HepG2 (cell line): ENCODE data around the gene COX4I2. TPM values are rescaled to one million over a fixed set of nuclear protein-coding genes. Genes with fewer than 3 reads are reported as not detected.

Source experiments
- ATAC-seq: fragments of 200-7000 bp; cut with Tn5 transposase; 3 replicates; pipeline ENCODE4 v1.9.1; 2020; ENCODE audit warnings: mild to moderate bottlenecking, moderate library complexity
- BruUV-seq: library from RNA; stranded (reverse); fragments of 400-500 nt; replicated peaks from 2 replicates; lab custom pipeline; 2021; lab: Mats Ljungman, UMichigan
- CTCF ChIA-PET: fragments of 300-600 bp; formaldehyde crosslinking; extraction: SDS; loops from one replicate; lab custom pipeline; 2021; ENCODE audit warnings: low total read pairs, inconsistent platforms, low intra/inter-chr PET ratio; lab: Yijun Ruan, JAX
- POLR2A ChIA-PET: fragments of 350-600 bp; sonication (Branson Sonifier 250); formaldehyde crosslinking; loops from one replicate; lab custom pipeline; 2020; ENCODE audit warnings: antibody characterized with exemption, inconsistent platforms; lab: Yijun Ruan, JAX
- DNase-seq: peaks from one replicate; pipeline ENCODE4 v3.0.0-alpha.2; 2015; ENCODE audit warnings: low spot score
- FAIRE-seq: peaks from 3 replicates; lab custom pipeline; 2011; peaks lifted over from hg19 to GRCh38; lab: Jason Lieb, UNC
- H2AFZ ChIP-seq: one replicate; pipeline ENCODE4 v1.6.1; 2011; ENCODE audit warnings: low read length, inconsistent platforms
- H3K27ac ChIP-seq: fragments of 300-600 bp; 3 replicates; pipeline ENCODE4 v1.8.0; 2011; ENCODE audit warnings: mixed run types, mild to moderate bottlenecking, mixed read lengths, low read length, inconsistent platforms; ENCODE audit not compliant: insufficient read depth; ENCODE audit errors: extremely low read length
- H3K27me3 ChIP-seq, 2 experiments: fragments of 200-600 bp in 1 of 2; 2 replicates in 1 of 2; 3 replicates in 1 of 2; pipeline versions ENCODE4 v1.6.0 to v1.8.0; 2011; ENCODE audit warnings: low read length in 2 of 2, mild to moderate bottlenecking in 2 of 2, moderate library complexity in 2 of 2, inconsistent platforms in 1 of 2; ENCODE audit not compliant: insufficient read depth in 2 of 2, control insufficient read depth in 1 of 2
- H3K36me3 ChIP-seq, 2 experiments: fragments of 200-600 bp in 1 of 2; replicated peaks in 1 of 2; 2 replicates in 1 of 2; 3 replicates in 1 of 2; pipeline versions ENCODE4 v1.5.1 to v1.8.0; 2011; ENCODE audit warnings: low read length in 2 of 2, inconsistent platforms in 1 of 2; ENCODE audit not compliant: insufficient read depth in 2 of 2, control insufficient read depth in 1 of 2
- H3K4me1 ChIP-seq: 2 replicates; pipeline ENCODE4 v1.5.1; 2012; ENCODE audit warnings: low read length, inconsistent platforms; ENCODE audit not compliant: insufficient read depth
- H3K4me2 ChIP-seq: 2 replicates; pipeline ENCODE4 v1.6.0; 2011; ENCODE audit warnings: low read depth, low read length, inconsistent platforms
- H3K4me3 ChIP-seq, 3 experiments: fragments of 200-600 bp in 1 of 3; sonication (generic), shearing (Covaris generic) in 1 of 3; replicated peaks in 1 of 3; 2 replicates each; pipeline ENCODE4 v1.5.1; 2011 to 2016; ENCODE audit warnings: low read length in 3 of 3, inconsistent platforms in 2 of 3, low read depth in 2 of 3, mild to moderate bottlenecking in 2 of 3, control low read depth in 1 of 3, mixed read lengths in 1 of 3; ENCODE audit not compliant: insufficient read depth in 1 of 3
- H3K79me2 ChIP-seq: one replicate; pipeline ENCODE4 v1.6.1; 2011; ENCODE audit warnings: low read length, inconsistent platforms; ENCODE audit not compliant: insufficient read depth
- H3K9ac ChIP-seq: 2 replicates; pipeline ENCODE4 v1.6.0; 2011; ENCODE audit warnings: mild to moderate bottlenecking, low read depth, low read length, inconsistent platforms; ENCODE audit not compliant: insufficient read depth
- H3K9me3 ChIP-seq: 2 replicates; pipeline ENCODE4 v1.5.1; 2012; ENCODE audit warnings: mild to moderate bottlenecking, low read length
- H4K20me1 ChIP-seq: 2 replicates; pipeline ENCODE4 v1.6.0; 2011; ENCODE audit warnings: inconsistent platforms, mild to moderate bottlenecking, low read length, moderate library complexity; ENCODE audit not compliant: insufficient read depth
- ERF ChIP-seq: IDR thresholded peaks from 2 replicates; pipeline ENCODE4 v1.6.1; 2018; ENCODE audit warnings: missing biosample characterization, missing genetic modification reagents
- MBNL3 ChIP-seq: fragments of 250-450 bp; sonication (Bioruptor Pico); conservative IDR thresholded peaks from 2 replicates; pipeline ENCODE4 v1.8.0; 2022; ENCODE audit warnings: mild to moderate bottlenecking, inconsistent platforms
- MEIS1 ChIP-seq: sonication (generic); formaldehyde crosslinking; IDR thresholded peaks from 2 replicates; pipeline ENCODE4 v1.9.0; 2021; ENCODE audit warnings: mild to moderate bottlenecking, missing genetic modification reagents, moderate library complexity, borderline replicate concordance
- MXI1 ChIP-seq: IDR thresholded peaks from 3 replicates; pipeline ENCODE4 v1.6.1; 2012; ENCODE audit warnings: low read depth, low read length, inconsistent platforms, borderline replicate concordance
- POLR2AphosphoS2 ChIP-seq: IDR thresholded peaks from 2 replicates; pipeline ENCODE4 v1.6.1; 2011; ENCODE audit warnings: low read depth, low read length, improper control_type of control experiment
- RARA ChIP-seq: IDR thresholded peaks from 2 replicates; pipeline ENCODE4 v1.6.1; 2016; ENCODE audit warnings: missing genetic modification reagents, missing compliant biosample characterization
- RBM22 ChIP-seq: fragments of 200-400 bp; formaldehyde crosslinking; optimal IDR thresholded peaks from 2 replicates; pipeline ENCODE3; 2017; ENCODE audit warnings: mild to moderate bottlenecking, low read length, moderate library complexity
- ZBTB42 ChIP-seq: sonication (generic); formaldehyde crosslinking; IDR thresholded peaks from 2 replicates; pipeline ENCODE4 v1.5.0; 2020; ENCODE audit warnings: mild to moderate bottlenecking, missing genetic modification reagents
- ZNF33B ChIP-seq: sonication (generic); formaldehyde crosslinking; IDR thresholded peaks from 2 replicates; pipeline ENCODE4 v1.5.1; 2020; ENCODE audit warnings: mild to moderate bottlenecking, missing genetic modification reagents
- ZNF343 ChIP-seq: sonication (generic); formaldehyde crosslinking; IDR thresholded peaks from 2 replicates; pipeline ENCODE4 v1.4.0; 2020; ENCODE audit warnings: mild to moderate bottlenecking, missing genetic modification reagents
- ZNF383 ChIP-seq: sonication (generic); formaldehyde crosslinking; IDR thresholded peaks from 2 replicates; pipeline ENCODE4 v1.4.0; 2020; ENCODE audit warnings: missing genetic modification reagents, mild to moderate bottlenecking, borderline replicate concordance
- ZNF510 ChIP-seq: sonication (generic); formaldehyde crosslinking; IDR thresholded peaks from 2 replicates; pipeline ENCODE4 v1.4.0; 2020; ENCODE audit warnings: low read depth, mild to moderate bottlenecking, missing genetic modification reagents
- ZNF552 ChIP-seq: sonication (generic); formaldehyde crosslinking; IDR thresholded peaks from 2 replicates; pipeline ENCODE4 v1.9.0; 2022; ENCODE audit warnings: missing genetic modification reagents, mild to moderate bottlenecking, borderline replicate concordance
- ZNF569 ChIP-seq: sonication (generic); formaldehyde crosslinking; IDR thresholded peaks from 2 replicates; pipeline ENCODE4 v1.5.0; 2020; ENCODE audit warnings: mild to moderate bottlenecking, missing genetic modification reagents, moderate library complexity, borderline replicate concordance
- ZNF724P ChIP-seq: sonication (generic); formaldehyde crosslinking; IDR thresholded peaks from 2 replicates; pipeline ENCODE4 v1.8.0; 2022; ENCODE audit warnings: missing genetic modification reagents, borderline replicate concordance
- ZNF761 ChIP-seq: sonication (generic); formaldehyde crosslinking; conservative IDR thresholded peaks from 2 replicates; pipeline ENCODE4 v1.4.0; 2020; ENCODE audit warnings: mild to moderate bottlenecking, missing genetic modification reagents
- WGBS: methylation state at CpG from one replicate; pipeline ENCODE4 v1.1.6; 2017; ENCODE audit warnings: low lambda C conversion rate; 5-methylcytosine and 5-hydroxymethylcytosine counted together
- in situ Hi-C: cut with HindIII; loops from 2 replicates; pipeline ENCODE4 v1.10.0; 2017; ENCODE audit warnings: low pct_unique_long_range_greater_than_20kb; ENCODE audit not compliant: extremely low pct_ligation_motif_present
- intact Hi-C: fragments of 100-400 bp; cut with micrococcal nuclease; formaldehyde crosslinking; loops from one replicate; pipeline ENCODE4 v1.10.0; 2022; ENCODE audit not compliant: unreplicated experiment
- polyA plus RNA-seq, 8 experiments: library from polyadenylated mRNA; depleted of rRNA in 3 of 8; stranded (reverse) in 7 of 8; unstranded in 1 of 8; fragments of >200 nt; fragmentation: Illumina TruSeq in 4 of 8; extraction: Trizol in 4 of 8; gene quantifications; 2 replicates each; pipeline versions ENCODE4 v1.2.1 to v1.2.3, GENCODE V29; 2011 to 2016; ENCODE audit warnings: low read depth in 4 of 8, missing spikeins in 1 of 8, mixed read lengths in 1 of 8; ENCODE audit not compliant: insufficient read depth in 1 of 8
- total RNA-seq, 5 experiments: library from RNA; depleted of rRNA; stranded (reverse); fragments of >200 nt; fragmentation: Illumina TruSeq; extraction: Trizol; gene quantifications; 2 replicates each; pipeline ENCODE4 v1.2.3, GENCODE V29; 2016; ENCODE audit warnings: low read depth in 1 of 5
- TF ChIP-seq, protein P1 (sequence below): sonication (generic); formaldehyde crosslinking; IDR thresholded peaks from 2 replicates; pipeline ENCODE4 v1.8.0; 2022; ENCODE audit warnings: missing genetic modification reagents, mild to moderate bottlenecking, borderline replicate concordance
- TF ChIP-seq, protein P2 (sequence below): sonication (generic); formaldehyde crosslinking; IDR thresholded peaks from 2 replicates; pipeline ENCODE4 v1.4.0; 2020; ENCODE audit warnings: missing genetic modification reagents
- TF ChIP-seq, protein P3 (sequence below): IDR thresholded peaks from 2 replicates; pipeline ENCODE4 v1.6.1; 2018; ENCODE audit warnings: missing genetic modification reagents, mild to moderate bottlenecking, missing compliant biosample characterization

Gene COX4I2
- total and polyA plus RNA-seq, 2 of the 13 experiments (the other 11 are each of a cell fraction or from before 2014, with no cell fraction given), result 1.1 TPM; not detected in 1

DNA sequence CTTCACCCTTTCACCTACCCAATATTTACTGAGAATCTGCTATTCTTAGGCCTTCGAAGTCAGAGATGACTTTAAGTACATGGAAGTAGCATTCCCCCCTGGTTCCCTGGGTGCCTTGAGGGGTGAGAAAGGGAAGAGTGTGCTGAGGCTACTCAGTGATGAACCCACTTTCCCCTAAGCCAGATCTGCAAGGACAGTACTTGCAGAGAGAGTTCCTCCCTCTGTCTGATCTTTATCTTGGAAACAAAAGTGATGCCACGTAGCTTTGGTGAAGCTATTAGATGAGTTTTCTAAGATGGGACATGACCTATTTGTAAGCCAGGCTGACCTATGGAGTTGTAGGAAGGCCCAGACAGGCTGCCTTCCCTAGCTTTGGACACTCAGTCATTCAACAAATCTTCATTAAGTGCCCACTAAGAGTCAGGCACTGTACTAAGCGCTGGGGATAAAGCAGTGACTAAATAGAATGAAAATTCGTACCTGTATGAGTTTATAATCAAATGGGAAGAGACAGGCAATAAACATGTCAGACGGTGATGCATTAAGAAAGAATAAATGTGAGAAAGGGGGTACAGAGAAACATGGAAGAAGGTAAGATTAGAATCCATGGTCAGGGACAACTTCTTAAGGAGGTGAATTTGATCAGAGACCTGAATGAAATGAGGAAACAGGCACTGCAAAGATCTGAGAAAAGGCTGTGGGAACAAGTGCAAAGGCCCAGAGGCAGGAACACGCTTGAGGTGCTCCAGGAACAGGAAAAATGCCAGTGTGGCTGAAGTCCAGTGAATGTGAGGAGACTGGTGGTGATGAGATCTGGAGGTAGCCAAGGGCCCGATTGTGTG lies 42.8 kb downstream of the COX4I2 start:
- intact Hi-C loops (no loop called here), in situ Hi-C loops (no loop called here)
- H3K4me1 ChIP-seq, result peaks cover 96% of the 10 kb centered on the region
- DNase-seq (no peak), FAIRE-seq (no peak), ATAC-seq (no peak)
- H3K4me3 ChIP-seq, result no peak overlapping the region
- H2AFZ ChIP-seq, result no peak overlapping the region
- peak overlapping the region; percentile 5; the same call in 1 of the 2 replicates for H3K4me2 ChIP-seq
- H3K79me2 ChIP-seq, result peaks cover 90% of the 10 kb centered on the region
- H4K20me1 ChIP-seq, result peaks cover 49% of the 10 kb centered on the region
- no TSS peak for BruUV-seq
- H3K36me3 ChIP-seq, result peaks cover 60 to 85% of the 10 kb centered on the region in 2 experiments
- peak overlapping the region; percentile 55 for H3K27ac ChIP-seq
- POLR2A ChIA-PET, result interaction anchor here (1.0 to 20.7 kb wide), 8 partner anchors 8 to 58 kb away, joined by 3 to 643 read pairs (median 18); partner anchors contain the start of genes BCL2L1 and TPX2
- no peaks in the 10 kb centered on the region for H3K9me3 ChIP-seq
- WGBS, result 84% methylated on average over 7 of the region's 7 CpGs
- no peaks in the 10 kb centered on the region for H3K27me3 ChIP-seq
- peak overlapping the region; percentile 1; the same call in 1 of the 2 replicates for H3K9ac ChIP-seq
- CTCF ChIA-PET, result interaction anchor here (4.1 kb wide), 1 partner anchor 43 kb away, joined by 13 read pairs; the partner anchor contains the start of gene BCL2L1
- TF ChIP-seq ZNF552 (CRISPR knock-in tag), result no peak
- TF ChIP-seq MEIS1 (CRISPR knock-in tag), result 0 out of 2 replicates have a peak, but pooled peaks have one; percentile 43
- TF ChIP-seq, protein P1, sequence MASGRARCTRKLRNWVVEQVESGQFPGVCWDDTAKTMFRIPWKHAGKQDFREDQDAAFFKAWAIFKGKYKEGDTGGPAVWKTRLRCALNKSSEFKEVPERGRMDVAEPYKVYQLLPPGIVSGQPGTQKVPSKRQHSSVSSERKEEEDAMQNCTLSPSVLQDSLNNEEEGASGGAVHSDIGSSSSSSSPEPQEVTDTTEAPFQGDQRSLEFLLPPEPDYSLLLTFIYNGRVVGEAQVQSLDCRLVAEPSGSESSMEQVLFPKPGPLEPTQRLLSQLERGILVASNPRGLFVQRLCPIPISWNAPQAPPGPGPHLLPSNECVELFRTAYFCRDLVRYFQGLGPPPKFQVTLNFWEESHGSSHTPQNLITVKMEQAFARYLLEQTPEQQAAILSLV (CRISPR knock-in tag), result no peak
- no peak for TF ChIP-seq ZNF569 (CRISPR knock-in tag)
- peak; percentile 67; the same call in 1 of the 2 replicates for TF ChIP-seq ZNF761 (CRISPR knock-in tag)
- TF ChIP-seq RARA (CRISPR knock-in tag), result peak; percentile 2
- no peak for TF ChIP-seq MBNL3
- TF ChIP-seq ZBTB42 (CRISPR knock-in tag), result no peak
- TF ChIP-seq ERF, result 0 out of 2 replicates have a peak, but pooled peaks have one; percentile 13
- 0 out of 2 replicates have a peak, but pooled peaks have one; percentile 81 for TF ChIP-seq ZNF383 (CRISPR knock-in tag)
- 0 out of 3 replicates have a peak, but pooled peaks have one; percentile 14 for TF ChIP-seq MXI1
- 0 out of 2 replicates have a peak, but pooled peaks have one; percentile 36 for TF ChIP-seq ZNF510
- 0 out of 2 replicates have a peak, but pooled peaks have one; percentile 5 for TF ChIP-seq POLR2AphosphoS2
- TF ChIP-seq ZNF33B (CRISPR knock-in tag), result no peak
- TF ChIP-seq, protein P2, sequence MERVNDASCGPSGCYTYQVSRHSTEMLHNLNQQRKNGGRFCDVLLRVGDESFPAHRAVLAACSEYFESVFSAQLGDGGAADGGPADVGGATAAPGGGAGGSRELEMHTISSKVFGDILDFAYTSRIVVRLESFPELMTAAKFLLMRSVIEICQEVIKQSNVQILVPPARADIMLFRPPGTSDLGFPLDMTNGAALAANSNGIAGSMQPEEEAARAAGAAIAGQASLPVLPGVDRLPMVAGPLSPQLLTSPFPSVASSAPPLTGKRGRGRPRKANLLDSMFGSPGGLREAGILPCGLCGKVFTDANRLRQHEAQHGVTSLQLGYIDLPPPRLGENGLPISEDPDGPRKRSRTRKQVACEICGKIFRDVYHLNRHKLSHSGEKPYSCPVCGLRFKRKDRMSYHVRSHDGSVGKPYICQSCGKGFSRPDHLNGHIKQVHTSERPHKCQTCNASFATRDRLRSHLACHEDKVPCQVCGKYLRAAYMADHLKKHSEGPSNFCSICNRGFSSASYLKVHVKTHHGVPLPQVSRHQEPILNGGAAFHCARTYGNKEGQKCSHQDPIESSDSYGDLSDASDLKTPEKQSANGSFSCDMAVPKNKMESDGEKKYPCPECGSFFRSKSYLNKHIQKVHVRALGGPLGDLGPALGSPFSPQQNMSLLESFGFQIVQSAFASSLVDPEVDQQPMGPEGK (CRISPR knock-in tag), result 0 out of 2 replicates have a peak, but pooled peaks have one; percentile 12
- TF ChIP-seq ZNF343 (CRISPR knock-in tag), result no peak; the same call in 1 of the 2 replicates
- TF ChIP-seq ZNF724P (CRISPR knock-in tag), result no peak
- peak; percentile 87 for TF ChIP-seq RBM22
- TF ChIP-seq, protein P3, sequence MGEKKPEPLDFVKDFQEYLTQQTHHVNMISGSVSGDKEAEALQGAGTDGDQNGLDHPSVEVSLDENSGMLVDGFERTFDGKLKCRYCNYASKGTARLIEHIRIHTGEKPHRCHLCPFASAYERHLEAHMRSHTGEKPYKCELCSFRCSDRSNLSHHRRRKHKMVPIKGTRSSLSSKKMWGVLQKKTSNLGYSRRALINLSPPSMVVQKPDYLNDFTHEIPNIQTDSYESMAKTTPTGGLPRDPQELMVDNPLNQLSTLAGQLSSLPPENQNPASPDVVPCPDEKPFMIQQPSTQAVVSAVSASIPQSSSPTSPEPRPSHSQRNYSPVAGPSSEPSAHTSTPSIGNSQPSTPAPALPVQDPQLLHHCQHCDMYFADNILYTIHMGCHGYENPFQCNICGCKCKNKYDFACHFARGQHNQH, result peak; percentile 12; the same call in 1 of the 2 replicates
